ENCODE measurements around the gene LECT2.

Gene LECT2

DNA sequence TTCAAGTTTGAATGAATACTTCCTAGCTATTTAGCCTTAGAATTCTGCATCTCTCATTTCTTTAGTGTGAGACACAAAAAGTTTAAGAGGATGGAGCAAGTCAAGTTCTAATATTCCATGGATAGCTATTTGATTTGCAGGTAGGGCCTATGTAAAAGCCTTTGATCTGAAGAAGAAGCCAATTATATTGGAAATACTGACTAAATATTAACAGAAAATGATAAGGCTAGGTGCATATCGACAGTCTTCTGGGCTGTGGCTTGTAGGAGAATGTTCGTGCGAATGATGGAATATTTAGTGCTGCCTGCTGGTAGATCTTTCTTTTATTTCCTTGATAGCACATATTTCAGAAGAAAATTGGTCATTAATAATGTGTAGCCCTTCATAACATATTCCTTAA lies at the start of gene LECT2:
Gene LECT2 (minus strand): TSS at position 85 of the 400 bp plus-strand sequence. CDS start 150 bp downstream, outside the sequence.
- no peak for DNase-seq

DNA sequence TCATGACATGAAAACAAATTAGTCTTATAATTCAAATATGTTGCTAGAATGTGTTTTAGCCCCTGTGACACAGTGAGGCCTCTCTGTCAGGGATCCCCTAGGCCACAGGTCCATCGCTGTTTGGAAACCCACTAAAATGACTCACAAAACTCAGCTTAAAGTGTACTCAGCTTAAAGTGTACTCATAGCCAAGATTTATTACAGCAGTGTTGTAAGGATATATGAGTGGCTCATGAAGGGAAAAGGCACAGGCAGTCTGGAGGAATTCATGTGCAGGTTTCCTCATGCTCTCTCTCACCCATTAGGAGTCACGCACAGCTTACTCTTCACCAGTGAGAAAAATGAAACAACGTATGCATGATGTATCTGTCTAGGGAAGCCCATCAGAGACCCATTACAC lies 49.7 kb upstream of the LECT2 start:
- no peak for DNase-seq

DNA sequence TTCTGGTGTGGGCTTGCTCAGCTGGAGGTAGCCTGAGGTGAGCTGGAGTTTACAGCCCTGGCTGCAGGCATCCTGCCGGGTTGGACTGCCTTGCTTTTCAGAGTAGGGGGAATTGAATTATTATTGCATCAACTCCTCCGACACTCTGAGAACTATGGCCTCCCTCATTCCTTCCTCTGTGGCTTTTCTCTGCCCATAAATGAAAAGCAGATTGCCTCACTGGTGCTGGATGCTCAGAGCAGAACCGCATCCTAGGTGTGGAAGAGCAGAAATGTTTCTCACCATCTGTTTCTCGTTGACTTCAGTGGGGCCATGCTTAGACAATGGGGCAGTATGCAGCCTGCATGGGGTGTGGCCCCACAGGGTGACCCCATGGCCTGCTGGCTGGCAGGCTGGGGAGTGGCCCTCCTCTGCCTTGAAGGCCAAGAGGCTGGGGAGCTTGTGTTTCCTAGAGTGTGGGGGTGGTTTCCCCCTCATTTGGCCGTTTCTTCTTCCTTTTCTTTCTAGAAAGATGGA lies 46.7 kb upstream of the LECT2 start:
- DNase-seq: no peak

DNA sequence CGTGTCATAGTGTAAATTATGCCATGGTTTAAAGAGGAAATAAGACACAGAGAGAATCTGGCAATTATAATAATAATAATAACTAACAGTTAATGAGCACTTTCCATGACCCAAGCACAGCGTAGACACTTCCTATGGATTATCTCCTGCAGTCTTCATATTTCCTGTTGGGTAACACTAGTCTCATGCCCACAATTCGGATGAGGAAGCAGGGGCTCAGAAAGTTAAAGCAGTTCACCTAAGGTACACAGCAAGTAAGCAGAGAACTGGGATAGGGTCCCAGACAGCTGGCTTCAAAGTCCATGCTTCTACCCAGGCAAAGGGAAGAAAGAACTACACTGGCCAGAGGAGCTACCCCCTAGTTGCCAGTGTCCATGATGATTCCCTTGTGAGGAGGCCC lies 46.1 kb upstream of the LECT2 start:
- DNase-seq: no peak

DNA sequence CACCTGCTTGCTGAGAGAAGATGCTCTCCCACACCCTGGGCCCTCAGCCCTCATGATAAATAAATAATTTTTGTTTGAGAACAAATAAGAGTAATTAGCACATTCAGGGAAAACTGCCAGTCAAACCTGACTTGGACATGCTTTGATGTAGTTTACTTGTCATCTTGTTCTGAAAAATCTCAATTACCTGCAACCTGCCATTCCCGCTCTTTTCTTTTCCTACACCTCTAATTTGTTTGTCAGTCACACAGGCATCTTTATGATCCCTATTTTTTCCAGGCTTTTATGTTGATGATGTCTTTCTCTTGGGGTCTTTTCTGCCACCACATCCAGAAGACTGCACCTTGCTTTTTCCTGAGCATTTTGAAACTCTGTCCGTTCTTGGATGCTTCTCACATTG lies 45.4 kb upstream of the LECT2 start:
- DNase-seq: no peak

DNA sequence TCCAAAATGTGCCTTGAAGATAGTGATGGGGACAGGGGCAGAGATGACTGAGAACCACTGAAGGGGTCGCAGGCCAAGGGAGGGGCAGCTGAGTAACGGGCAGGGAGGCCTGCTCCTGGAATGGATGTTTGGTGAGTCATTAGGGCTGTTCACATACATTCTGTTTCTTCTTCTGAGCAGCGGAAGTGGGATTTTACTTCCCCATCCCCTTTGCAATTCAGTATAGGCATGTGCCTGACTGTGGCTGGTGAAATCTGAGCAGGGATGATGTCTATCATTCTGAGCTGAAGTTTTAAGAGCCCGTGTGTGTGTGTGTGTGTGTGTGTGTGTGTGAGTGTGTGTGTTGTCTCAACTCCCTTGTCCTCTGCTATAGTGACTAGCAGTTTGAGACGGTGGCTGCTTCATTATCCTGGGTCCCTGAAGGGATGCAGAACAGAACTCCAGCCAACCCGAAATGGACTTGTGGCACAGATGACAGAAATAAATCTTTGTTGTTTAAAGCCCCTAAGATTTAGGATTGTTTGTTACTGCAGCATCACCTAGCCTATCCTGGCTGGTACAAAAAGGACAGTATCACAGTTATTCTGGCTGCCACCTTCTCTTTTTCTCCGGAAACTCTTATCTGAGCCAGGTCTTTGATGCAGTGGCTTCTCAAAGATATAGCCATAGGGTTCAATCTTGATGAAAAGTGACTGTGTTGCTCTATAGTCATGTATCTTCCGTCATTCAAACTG lies 44.8 kb upstream of the LECT2 start:
- DNase-seq: no peak

DNA sequence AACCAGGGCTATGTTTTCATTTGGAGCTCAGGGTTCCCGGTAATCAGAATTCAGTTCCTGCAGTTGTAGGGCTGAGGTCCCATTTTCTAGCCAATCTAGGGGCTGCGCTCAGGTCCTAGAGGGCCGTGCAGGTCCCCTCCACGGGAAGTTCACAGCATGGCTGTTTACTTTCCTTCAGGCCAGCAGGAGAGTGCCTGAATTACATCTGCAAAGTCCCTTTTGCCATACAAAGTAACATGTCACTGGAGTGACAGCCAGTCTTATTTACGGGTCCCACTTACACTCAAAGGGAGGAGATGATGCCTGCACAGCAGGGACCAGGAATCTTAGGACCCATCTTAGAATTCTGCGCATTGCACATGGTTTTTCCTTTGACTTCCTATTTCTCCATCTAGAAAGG lies 44.1 kb upstream of the LECT2 start:
- DNase-seq: no peak

DNA sequence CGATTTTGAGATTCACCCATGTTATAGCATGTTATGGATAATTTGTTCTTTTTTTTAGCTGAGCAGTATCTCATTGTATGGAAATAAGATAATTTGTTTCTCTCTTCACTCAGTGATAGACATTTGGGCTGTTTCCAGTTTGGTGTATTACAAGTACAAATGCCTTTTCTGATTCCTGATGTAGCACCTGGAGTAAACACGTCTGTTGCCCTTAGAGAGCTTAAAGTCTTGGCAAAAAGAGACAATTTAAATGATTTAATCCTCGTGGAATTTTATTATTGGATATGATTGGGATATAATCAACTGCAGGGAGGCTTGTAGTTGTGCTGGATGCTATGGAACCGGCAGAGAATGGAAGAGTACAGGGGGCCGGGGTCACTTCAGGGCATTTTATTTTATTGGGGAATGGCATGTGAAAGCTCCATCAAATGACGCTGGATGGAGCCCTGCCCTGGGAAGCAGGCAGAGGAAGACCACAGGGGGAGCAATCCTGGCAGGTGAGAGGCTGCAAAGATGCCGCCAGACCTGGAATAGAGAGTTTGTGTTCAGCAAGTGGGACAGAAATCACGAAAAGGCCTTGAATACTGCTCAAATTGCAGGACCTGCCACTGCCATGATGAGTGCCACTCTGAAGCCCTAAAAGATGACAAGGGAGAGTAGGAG lies 43.0 kb upstream of the LECT2 start:
- no peak for DNase-seq

DNA sequence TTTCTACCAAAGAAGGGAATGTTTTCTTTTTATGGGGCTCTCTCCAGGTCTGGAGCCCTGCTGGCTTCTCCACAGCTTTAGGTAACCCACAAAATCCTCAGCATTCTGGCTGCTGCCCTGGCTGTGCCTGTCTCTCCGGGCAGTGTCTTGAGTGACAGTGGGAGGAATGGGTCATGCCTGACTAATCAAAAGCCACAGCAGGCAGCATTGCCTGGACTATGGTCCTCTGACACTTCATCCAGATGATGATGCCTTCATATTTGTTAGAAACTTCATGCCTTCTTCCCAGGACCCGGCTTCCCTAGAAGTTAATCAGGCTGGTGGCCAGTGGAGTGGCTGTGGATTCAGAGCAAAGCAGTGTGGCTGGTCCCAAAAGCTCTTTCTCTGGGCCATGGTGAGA lies 41.8 kb upstream of the LECT2 start:
- DNase-seq: no peak

DNA sequence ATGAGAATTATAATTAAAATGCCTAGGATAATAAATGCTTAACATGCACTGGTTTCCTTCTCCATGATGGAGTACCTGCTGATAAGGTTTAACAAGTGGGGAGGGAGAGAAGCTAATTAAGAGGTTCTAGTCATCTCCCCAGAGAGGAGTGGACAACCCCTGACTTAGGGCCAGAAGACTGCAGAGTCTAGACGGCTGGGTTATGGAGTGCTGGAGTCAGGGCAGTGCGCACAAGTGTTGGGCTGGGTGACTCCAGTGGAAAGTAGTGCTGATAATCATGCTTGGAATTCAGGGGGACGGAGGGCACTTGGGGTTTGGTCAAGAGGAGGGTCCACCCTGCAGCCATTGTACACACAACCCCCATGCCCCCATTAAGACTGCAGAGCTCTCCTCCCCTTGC lies 41.2 kb upstream of the LECT2 start:
- no peak for DNase-seq

DNA sequence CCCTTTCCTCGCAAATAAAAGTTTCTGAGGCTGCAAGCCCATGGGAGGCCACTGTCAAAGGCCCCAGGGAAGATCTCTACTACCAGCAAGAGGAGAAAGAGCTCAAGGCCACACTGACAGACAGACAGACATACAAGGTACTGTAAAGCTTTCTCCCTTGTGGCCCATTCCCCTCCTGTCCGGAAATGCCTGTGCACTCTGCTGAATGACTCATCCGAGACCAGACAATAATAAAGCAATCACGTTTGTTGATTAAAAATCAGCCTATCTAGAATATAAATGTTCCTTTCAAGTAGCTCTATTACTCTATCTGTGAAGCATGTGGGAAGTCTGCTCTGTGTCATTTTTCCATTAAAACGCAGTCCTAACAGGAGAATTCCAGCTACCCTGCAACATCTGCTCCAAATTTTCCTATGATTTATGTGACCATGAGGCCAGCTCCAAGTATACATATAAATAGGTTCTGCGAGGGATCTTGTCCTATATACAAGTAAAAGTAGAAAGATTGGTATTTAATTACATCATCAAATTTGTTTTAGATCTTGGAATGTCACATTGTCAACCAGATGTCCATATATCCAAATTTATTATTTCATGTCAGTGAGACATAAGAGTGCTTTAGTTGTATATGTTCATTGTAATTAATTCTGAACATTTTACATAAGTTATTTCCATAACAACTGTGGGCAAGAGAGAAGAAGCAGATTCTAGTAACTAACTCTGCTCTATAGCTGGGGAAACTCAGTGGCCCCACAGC lies 39.3 kb upstream of the LECT2 start:
- no peak for DNase-seq

DNA sequence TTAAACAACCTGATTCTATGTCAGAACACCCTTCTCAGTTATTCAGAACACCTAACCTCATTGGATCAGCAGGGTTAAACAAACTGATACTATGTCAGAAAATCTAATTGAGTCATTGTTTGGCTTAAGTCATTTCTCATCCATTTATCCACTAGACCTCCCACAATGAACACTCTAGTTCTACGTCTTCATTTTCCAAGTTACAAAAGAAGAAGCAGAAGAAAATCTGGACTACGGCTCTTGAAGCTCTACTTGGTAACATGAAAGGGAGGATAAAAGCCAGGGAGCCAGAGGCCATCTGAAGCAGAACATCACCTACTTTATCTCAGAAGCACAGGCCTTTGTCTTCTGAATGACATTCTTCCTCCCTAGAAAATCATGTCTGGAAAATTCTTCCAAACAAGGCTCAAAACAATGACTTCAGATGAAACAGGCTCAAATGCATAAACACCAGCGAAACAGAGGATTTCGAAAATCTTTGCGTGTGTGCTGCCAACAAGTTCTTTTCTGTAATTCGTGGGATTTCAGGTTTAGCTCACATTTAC lies 38.6 kb upstream of the LECT2 start:
- DNase-seq: no peak

DNA sequence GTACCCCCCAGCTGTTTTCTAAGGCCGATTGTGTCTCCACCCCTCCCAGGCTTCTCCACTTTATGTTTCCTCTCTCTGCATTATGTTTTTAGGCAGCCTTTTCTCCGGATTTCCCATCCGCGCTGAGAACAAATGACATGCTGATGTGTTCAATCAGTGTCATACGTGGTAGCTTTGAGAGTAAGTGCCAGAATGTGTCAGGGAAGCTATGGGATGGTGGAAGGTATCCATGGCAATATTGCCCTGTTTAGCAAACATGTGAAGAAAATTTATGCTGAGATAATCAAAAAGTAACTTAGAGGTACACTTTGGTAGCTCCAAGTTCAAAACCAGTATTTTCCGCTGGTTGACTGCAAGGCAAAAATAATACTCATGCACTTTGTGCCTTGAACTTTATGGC lies 36.6 kb upstream of the LECT2 start:
- DNase-seq: no peak

DNA sequence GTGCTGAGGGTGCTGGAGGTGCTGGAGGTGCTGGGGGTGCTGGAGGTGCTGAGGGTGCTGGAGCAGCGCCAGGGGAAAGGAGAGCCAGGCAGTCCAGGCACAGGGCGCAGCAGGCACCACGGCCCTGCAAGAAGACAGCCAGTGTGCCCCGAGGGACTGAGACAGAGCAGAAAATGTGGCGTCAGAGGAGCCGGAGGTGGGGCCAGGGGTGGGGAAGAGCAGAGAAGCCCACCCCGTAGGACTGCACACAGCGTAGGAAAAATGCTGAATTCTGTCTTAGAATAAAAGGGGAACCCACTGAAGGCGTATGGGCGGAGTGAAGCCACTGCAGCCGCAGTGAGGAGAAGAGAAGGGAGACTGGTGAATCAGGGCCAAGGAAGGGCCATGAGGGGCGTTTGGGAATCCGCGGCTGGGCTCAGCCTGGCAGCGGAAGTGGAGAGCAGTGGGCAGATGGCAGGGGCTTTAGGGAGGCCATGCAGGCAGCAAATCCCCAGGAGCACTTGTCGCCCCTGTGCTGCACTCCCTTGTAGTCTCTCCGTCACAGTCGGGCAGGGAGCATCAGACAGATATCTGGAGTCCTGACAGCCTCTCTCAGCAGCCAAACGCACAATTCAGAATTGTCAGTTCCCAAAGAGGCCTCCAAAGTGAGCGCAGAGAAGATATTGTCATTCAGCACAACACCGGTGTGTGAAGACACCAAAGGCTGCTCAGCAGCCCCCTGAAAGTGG lies 35.9 kb upstream of the LECT2 start:
- no peak for DNase-seq

DNA sequence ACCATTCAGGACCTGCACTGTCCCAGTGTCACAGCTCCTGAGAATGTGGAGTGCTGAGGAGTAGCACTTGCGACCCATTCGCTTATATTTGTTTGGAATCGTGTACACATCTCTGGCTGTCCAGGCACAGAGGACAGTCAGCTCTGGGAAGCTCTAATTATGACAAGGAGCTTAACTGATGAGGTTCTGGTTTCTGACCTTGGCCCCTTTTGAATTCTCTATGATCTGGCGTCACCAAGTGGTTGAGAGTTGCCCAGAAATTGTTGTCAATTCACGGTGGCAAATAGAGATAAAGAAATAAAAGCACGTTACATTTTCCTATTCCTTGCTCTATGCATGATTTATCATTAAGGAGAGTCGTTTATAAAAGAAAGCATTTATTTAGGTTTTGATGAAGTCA lies 34.9 kb upstream of the LECT2 start:
- DNase-seq: no peak

DNA sequence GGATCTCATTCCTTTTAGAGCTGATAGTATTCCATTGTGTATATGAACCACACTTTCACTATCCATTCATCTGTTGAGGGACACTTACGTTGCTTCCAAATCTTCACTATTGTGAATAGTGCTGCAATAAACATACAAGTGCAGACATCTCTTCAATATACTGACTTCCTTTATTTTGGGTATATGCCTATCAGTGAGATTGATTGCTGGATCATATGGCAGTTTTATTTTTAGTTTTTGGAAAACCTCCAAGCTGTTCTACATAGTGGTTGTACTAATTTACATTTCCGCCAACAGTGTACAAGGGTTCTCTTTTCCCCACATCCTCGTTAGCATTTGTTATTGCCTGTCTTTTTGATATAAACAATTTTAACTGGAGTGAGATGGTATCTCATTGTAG lies 33.8 kb upstream of the LECT2 start:
- DNase-seq: no peak

DNA sequence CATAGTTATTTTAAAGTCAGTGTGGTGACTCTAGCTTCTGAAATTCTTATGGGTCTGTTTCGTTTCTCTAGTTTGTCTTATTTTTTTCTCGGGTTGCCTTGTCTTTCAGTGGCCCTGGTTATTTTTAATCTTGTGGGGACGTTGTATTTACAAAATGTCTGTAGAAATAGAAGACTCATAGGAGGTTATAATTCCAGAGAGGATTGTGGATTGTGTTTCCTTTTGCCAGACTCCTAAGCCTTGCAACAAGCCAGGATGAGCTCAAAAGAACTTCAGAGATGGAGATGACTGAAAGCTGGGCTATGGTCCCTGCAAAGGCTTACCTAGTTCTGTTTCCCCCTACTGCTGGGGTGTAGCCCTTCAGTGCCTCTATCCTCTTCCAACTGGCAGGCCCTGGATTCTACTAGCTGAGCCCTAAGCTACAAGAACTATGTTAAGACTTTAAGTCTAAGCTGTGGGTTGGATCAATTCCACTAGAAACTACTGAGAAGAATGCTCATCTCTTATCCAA lies 32.2 kb upstream of the LECT2 start:
- DNase-seq: no peak

DNA sequence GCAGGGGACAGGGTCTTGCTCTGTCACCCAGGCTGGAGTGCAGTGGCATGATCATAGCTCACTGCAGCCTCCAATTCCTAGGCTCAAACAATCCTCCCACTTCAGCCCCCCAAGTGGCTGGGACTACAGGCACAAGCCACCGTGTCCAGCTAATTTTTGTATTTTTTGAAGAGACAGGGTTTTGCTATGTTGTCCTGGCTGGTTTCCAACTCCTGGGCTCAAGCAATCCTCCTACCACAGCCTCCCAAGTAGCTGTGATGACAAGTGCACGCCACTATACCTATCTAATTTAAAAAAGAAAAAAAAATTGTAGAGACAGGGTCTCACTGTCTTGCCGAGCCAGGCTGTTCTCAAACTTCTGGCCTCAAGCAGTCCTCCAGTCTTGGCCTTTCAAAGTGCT lies 31.6 kb upstream of the LECT2 start:
- DNase-seq: no peak

DNA sequence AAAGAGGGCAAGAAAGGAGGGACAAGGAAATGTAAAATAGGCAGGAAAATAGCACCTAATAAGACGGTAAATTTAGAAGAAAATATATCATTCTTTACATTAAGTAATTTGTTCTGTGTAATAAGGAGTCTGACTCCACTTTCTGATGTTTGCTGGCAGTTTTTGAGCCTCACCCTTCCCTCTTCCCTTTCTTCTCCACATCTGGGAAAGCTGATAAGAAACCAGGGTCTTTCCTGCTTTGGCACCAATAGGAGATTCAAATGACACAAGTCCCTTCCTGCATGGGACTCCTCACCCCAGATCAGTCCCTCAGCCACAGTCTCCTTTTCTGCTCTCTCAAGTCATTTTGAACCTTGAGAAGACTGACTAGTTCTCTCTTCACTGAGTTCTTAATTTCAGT lies 31.2 kb upstream of the LECT2 start:
- DNase-seq: no peak

DNA sequence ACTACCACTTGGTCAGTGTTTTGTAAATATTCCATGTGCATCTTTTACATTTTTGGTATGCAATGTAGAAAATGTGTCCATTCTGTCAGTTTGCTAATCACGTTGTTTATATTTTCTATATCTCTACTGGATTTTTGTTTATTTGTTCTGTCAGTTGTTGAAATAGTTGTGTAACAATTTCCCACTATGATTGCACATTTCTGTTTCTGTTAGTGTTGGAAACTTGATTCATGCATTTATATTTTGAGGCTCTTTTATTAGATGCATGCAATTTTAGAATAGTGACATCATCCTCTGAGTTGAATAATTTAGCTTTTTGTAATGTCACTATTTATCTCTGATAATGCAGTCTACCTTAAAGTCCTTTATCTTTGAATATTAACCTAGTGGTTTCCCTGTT lies 25.8 kb upstream of the LECT2 start:
- DNase-seq: no peak

DNA sequence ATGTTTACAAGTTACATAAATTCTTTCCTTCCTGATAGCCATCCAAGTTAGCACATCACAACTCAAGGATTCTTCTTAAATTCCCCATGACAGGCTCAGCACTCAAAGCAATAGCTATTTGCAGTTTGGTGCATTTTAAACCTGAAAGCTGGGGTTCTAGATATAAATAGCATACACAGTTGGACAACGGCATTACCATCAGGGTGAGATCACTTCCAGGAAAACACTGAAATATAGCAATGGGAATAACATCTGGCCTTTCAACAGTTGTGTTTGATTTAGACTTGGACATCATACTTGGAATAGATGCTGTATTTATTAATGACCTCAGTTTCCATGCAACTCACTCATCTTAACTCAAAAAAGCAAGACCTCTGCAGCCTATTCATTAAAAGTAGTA lies 24.7 kb upstream of the LECT2 start:
- DNase-seq: no peak

DNA sequence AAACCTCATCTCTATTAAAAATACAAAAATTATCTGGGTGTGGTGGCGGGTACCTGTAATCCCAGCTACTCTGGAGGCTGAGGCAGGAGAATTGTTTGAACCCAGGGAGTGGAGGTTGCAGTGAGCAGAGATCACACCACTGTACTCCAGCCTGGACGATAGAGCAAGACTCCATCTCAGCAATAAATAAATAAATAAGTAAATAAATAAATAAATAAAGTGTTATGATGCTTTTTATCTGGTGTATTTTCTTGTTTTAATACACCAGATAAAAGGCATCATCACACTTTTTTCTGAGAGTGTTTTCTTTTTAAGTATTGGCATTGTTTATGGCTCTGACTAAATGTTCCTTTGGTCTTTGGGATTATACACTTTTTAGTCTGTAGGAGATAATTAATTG lies 24.2 kb upstream of the LECT2 start:
- DNase-seq: no peak

DNA sequence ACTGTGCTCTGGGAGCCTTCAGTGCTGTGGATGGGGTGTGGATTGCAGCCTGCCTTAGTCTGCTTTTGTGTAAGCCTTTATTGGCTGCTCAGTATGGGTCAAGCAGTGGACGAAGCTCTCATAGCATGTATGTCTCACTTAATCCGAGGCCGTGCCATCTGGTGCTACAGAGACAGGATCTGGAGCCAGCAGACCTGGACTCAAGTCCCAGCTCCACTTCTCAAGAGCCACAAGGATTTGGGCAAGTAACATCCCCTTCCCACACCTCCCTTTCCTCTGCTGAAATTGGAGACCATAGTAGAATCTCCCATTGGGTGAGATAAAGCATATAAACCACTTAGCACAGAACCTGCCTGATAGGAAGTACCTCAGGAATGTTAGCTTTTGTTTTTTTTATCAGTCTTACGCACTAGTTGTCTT lies 23.4 kb upstream of the LECT2 start:
- DNase-seq: no peak
